GM18517 (cell line): ENCODE data around the gene IL1F10.
"Not testable (repeated sequence)": the region's sequence is repeated elsewhere in the genome, so short reads cannot be mapped to it uniquely, and the experiment has no call there.

ENCODE experiments used
- ATAC-seq: cut with Tn5 transposase; IDR thresholded peaks from one replicate; pipeline ENCODE4 v1.9.1; 2021; ENCODE audit warnings: mild to moderate bottlenecking, moderate library complexity; ENCODE audit not compliant: unreplicated experiment

Gene IL1F10

DNA sequence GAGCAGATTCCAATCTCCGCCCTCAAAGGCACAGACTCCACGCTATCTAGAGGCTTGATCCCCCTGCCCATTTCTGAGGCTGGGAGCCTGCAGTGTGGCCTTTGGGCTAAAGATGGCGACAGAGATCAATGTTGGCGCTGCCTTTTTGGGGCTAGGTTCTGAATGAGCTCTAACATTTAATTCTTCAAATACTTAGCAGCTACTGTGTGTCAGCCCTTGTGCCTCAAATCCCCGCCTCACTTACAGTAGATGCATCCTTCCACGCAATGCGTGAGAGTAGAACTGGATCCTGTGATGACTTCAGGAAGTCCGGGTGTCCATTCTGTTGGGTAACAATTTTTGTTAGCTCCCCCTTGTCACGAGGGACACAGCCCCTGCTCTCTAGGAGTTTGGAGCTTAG, 12.4 kb downstream of the IL1F10 start:
- ATAC-seq = no peak

DNA sequence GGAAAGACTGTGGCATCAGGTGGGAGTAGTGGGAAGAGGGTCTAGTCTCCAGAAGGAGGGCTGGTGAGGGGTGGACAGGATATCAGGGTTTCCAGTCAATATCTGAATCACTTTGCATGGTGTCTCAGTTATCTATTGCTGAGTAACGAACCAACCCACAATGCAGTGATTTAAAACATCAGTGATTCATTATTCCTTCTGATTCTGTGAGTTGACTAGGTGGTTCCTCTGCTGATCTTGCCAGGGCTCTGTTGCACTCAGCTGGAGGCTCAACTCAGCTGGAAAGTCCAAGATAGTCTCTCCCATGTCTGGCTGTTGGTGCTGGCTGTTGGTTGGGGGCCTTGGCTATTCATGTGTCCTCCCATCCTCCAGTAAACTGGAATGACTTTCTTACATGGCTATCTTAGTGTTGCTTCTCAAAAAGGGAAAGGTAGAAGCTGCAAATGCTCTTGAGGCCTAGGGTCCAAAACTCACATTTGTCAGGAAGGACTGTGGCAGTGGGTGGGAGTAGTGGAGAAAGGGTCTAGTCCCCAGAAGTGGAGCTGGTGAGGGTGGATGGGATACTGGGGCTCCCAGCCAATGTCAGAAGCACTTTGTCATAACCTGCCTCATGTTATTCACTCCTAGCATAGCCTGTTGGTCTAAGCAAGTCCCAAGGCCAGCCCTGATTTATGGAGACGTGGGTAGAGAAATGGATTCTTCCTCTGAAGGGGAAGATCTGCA, 13.9 kb downstream of the IL1F10 start:
- ATAC-seq = no peak

DNA sequence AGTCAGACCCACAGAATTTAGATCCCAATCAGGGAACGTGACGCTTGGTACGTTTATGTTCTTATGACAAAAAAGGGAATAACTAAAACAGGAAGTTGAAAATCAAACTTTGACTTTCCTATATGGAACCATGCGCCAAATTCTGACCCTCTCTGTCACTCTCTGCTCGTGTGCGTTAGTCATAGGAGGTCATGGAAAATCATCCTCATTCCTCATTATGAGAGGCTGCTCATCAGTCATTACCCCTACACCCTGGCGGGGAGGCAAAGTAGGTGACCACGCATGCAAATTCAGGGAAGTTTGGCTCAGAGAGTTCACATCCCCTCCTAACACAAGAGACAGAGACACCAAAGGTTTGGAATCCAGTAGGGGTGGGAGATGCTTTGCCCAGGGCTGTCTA, 15.5 kb downstream of the IL1F10 start:
- no peak for ATAC-seq

DNA sequence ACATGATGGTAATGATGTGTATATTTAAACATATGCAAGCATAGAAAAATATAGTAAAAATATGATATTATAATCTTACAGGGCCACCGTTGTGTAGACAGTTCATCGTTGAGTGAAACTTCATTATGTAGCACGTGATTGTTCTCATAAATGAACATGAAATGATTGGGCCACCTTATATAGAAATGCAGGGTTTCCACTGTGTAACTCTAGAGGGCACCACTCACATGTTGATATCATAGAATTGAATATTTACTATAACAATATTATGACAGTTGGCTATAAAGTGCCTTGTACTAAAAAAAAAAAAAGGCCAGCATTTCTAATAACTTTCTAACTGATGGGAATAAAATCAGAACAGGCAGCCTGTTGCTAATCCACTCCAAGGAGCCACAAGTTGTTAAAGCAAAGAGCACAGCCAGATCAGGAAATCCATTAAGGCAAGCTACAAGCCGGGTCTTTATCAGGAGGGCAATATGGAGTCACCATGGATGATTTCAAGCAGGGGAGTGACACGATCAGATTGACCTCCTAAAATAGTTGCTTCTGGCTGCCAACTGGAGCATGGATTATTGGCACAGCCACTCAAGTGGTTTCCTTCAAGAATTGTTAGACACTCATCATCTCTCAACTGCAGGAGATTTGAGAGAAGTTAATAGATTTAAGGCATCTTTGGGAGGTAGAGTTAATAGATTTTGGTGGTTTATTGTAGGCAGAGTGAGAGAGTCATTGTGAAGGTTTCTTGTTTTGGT, 16.7 kb downstream of the IL1F10 start:
- no peak for ATAC-seq

DNA sequence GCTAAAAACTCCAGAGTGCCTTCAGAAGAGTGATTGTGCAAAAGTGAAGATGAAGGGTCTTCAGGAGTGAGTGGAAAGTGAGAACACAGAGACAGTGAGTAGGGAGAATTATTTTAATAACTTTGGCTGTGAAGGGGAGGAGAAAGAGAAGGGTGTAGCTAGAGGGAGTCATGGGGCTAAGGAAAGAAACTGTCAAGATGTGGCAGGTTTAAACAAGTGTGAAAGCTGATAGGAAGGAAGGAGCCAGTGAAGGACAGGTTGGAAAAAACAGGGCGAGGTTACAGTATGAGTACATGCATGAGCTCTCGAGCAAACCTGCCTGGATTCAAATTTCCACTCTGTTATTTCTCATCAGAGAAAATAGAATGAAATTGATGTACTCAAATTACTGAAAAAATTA, 17.8 kb downstream of the IL1F10 start:
- ATAC-seq = no peak

DNA sequence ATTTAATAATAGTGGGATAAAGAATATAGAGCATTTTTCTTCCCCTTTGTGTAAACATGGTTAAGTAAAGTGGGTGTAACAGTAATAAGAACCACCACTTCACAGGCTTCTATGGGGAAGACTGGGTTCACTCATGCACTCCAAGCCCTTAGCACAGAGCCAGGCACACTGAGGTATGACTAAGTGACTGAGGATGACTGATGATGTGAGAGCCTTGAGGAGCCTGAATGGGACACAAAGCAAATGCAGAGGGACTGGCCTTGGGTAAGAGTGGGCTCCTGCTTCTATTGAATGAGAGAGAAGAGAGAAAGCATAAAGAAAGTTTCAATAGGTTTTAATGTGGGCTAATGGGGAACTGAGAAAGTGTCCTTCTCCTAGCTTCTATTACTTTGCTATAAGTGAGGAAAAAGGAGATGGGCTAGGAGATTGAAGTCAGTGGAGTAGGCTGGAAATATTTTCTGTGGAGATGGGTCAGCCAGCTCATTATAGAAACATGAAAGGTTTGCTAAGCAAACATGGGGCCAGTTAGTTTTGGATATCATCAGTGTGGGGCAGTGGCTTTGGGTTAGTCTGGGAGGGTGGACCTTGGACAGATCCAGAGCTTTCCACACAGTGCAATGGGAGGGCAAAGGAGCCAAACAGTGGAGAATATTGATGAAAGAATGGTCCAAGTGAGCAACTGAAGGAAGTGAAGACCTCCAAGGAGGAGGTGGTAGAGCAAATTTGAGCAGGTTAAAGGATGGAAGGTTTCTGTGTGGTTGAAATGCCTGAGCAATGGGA, 20.6 kb downstream of the IL1F10 start:
- ATAC-seq = no peak

DNA sequence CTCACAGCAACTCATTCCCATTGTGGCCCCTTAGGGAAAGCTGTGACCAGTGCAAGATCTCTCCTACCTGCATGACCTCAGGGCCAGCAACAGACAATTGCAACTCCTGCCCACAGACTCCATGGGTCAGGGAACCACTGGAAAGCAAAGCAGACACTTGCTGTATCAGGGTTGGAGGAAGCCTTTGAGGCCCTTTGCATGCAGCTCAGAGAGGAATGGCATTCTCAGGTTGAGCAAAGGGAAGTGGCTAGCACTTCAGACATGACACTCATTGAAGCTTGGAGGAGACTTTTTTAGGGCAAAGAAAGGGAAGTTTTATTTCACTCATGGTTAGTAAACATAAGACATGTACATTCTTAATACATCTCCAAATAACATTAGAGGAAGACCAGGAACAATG, 22.1 kb downstream of the IL1F10 start:
- no peak for ATAC-seq

DNA sequence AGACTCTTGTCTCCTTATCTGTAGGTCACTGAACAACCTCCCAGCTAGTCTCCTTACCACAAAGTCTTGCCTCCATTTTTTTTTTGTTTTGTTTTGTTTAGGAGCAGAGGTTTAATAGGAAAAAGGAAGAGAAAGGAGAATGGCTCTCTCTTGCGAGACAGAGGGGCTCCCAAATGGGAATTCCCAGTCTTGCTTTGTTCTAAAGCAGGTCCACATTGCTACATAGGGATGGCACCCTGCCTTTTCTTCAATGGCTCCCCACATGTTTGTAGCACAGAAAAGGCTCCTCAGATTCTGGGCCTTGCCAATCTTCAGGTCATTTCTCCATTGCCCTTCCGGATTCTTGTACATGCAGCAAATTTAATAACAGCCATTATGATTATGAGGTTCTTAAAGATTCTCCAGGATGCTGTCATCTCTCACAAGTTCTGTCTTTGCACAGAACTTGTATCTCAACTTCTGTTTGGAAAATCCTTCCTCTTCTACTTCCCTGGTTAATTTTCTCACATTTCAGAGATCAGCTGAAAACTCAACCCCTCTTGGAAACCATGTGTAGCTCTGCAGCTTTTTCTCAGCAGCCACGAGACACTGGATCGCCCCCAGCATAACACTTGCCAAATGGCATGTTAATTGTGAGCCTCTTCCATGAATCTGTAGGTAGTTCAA, 23.6 kb downstream of the IL1F10 start:
- ATAC-seq = no peak

DNA sequence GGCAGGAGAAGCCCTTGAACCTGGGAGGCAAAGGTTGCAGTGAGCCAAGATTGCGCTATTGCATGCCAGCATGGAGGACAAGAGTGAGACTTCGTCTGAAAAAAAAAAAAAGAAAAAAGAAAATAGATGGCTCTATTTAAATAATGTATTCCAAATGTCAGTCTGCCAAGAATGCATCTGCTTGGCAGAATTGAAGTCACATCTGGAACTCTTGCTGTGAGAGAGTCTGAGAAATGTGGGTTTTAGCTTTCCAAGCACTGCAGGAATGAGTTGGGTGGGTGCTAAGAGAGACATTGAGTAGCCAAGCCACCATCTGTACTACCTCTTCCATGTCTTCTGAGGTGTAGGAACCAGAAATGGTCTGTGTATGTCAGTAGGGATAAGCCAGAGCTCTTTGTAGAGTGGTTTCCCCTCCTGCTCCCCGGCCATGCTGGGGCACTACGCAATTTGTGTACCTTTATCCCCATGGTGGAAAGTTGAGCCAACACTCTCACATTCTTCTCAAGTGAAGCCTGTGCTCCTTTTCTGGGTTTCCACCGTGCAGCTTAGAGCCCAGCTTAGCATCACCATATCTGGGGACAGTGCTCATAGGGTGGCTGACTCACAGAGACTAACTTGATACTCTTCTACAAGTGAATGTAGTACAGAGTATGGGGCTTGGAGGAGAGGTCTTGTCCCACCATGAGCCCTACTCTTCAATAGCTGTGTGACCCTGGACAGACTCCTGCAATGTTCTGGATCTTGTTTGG, 25.3 kb downstream of the IL1F10 start:
- no peak for ATAC-seq

DNA sequence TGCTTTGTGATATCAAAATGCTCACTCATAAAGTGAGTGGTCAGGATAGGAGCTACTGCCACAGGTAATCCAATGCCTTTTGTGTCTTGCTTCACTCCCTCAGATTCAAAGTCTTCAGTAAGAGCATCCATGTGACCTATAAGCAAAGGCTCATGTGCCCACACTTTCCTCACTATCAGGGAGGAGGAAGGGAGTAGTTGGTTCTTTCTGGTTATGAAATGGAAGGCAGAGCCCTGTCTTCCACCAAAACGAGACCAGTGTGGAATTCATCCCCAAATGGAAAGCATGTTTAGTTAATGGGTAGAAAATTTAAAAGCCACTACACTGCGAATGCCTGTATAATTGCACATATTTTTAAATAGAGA, 25.8 kb downstream of the IL1F10 start:
- no peak for ATAC-seq

DNA sequence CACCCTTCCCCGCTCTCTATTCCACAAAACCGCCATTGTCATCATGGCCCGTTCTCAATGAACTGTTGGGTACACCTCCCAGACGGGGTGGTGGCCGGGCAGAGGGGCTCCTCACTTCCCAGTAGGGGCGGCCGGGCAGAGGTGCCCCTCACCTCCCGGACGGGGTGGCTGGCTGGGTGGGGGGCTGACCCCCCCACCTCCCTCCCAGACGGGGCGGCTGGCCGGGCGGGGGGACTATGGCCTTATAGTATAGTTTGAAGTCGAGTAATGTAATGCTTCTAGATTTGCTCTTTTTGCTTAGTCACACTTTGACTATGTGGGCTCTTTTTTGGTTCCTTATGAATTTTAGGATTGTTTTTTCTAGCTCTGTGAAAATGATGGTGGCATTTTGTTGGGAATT, 28.5 kb downstream of the IL1F10 start:
- ATAC-seq = not testable (repeated sequence)

DNA sequence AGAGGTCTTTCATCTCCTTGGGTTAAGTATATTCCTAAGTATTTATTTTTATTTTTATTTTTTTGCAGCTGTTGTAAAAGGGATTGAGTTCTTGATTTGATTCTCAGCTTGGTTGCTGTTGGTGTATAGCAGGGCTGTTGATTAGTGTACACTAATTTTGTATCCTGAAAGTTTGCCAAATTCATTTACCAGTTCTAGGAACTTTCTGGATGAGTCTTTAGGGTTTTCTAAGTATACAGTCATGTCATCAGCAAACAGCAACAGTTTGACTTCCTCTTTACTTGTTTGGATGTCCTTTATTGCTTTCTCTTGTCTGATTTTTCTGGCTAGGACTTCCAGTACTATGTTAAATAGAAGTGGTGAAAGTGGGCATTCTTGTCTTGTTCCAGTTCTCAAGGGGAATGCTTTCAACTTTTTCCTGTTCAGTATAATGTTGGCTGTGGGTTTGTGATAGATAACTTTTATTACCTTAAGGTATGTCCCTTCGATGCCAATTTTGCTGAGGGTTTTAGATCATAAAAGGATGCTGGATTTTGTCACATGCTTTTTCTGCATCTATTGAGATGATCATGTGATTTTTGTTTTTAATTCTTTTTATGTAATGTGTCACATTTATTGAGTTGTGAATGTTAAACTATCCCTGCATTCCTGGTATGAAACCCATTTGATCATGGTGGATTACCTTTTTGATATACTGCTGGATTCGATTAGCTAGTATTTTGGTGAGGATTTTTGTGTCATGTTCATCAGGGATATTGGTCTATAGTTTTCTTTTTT, 29.3 kb downstream of the IL1F10 start:
- not testable (repeated sequence) for ATAC-seq

DNA sequence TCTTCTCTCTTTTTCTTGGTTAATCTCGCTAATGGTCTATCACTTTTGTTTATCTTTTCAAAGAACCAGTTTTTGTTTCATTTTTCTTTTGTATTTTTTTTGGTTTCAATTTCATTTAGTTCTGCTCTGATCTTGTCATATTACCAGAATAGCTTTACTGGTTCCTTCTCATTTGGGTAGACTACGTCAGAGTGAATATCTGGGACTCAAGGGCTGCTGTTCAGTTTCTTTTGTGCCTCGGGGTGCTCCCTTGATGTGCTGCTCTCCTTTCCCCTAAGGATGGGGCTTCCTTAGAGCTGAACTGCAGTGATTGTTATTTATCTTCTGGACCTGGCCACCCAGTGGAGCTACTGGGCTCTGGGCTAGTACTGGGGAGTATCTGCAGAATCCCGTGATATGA, 30.3 kb downstream of the IL1F10 start:
- ATAC-seq = no peak

DNA sequence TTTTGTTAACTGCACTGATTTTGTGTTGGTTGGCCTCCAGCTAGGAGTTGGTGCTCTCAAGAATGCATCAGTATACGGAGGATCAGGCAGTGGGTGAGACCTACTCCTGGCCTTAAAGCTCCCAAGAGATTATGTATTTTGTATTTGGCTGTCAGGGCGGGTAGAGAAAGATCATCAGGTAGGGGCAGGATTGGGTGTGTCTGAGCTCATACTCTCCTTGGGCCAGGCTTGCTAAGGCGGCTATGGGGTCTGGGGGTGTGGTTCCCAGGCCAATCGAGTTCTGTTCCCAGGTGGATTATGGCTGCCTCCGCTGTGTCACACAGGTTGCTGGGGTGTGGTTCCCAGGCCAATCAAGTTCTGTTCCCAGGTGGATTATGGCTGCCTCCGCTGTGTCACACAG, 30.8 kb downstream of the IL1F10 start:
- ATAC-seq = no peak

DNA sequence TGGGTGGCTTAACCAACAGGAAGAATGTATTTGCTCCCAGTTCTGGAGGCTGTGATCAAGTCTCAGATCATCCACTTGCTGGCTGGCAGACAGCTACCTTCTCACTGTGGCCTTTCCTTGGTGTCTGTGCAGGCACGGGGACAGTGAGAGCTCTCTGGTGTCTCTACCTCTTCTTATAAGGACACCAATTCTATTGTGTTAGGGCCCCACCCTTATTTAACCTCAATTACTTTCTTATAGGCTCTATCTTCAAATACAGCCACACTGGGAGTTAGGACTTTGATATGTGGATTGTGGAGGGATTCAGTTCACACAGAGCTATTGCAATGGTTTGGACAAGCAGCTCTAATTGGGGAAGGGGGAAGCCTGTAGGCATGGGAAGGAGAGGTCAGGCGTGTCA, 34.4 kb downstream of the IL1F10 start:
- ATAC-seq = no peak

DNA sequence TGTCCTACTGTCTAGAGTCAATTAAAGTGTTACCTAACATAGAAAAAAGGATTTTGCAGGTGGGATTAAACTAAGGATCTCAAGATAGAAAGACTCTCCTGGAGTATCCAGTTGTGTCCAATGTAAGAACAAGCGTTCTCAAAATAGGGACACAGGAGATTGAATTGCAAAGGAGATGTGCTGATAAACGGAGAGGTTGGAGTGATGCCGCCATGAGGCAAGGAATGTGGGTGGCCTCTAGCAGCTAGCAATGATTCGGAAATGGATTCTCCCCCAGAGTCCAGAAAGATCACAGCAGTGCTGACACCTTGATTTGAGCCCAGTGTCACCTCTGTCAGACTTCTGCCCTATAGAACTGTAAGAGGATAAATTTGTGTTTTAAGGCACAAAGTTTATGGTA, 35.5 kb downstream of the IL1F10 start:
- ATAC-seq = no peak

DNA sequence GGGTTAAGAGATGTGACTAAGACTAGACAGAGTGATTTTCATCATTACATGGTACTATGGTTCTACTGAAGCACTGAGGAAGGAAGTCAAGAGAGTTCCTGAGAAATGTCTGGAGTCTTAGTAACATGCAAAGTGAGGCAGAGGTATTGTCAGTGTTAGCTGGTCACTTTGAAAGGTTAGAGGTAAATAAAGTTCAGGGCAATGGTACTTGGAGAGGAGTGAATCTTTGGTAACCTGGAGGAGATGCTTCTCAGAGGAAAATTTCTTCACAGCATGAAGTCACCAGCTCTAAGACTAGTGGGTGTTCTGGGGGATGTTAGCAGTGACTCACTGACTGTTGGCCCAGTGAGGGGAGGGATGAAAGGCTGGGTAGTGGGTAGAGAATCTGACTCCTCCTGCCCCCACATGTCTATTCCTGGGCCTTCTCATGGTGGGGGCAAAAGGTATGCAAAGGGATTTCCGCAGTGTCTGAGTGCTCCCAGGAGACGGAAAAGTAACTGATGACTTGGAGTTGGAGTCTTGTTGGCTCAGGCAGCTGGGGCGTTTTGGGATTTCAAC, 36.4 kb downstream of the IL1F10 start:
- ATAC-seq = no peak

DNA sequence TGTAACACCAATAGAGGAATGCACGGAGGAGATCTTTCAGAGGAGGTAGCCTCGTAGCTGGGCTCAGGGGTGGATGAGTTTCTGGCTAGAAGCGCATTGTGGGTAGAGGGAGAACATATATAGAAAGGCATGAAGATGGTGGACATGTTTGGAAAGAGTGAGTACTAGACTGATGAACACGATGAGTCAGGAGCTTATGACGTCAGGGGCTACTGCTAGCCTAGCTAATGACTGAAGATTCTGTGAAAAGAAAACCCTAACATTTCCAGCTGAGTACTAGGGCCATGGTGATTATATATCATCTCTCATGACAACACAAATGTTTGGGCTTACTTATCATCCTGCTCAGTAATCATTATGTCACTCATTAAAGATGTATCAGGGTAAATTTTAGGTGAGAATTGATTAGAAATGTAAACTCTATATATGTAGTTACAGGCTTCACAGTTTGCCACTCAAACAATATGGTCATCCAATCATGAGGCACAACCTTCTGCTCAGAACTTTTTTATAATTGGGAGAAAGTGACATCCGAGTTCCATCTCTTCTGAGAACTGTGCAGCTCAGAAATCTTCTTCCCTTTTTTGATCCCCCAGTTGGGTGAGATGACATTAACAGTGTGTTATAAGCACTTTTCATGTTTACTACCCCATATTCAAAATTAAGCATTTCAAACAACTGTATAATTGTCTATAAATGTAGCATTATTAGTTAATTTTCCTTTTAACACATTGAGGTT, 37.4 kb downstream of the IL1F10 start:
- no peak for ATAC-seq

DNA sequence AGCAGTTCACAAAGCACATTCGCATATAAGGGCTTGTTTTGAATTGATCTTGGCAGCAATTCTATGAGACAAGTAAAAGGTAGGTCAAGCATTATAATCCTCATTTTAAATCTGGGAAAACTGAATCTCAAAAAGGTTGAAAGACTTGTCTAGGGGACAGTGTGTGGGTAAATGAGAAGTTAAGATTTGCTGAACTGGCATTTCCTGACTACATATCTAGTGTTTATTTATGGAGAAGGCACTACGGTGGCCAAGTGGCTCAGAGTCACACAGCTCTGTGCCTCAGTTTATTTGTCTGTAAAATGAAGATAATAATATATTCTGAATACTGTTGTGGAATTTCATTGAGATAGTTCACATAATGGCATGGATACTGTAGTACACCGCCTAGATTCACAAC, 43.4 kb downstream of the IL1F10 start:
- ATAC-seq = no peak
